HCT116 (cell line): ENCODE data around the gene AEBP2. TPM values are rescaled to one million over a fixed set of nuclear protein-coding genes. Genes with fewer than 3 reads are reported as not detected.

Source experiments
- ATAC-seq: fragments of 200-7000 bp; cut with Tn5 transposase; 2 replicates; pipeline ENCODE4 v1.9.1; 2020; ENCODE audit warnings: mild to moderate bottlenecking, moderate library complexity
- BruUV-seq: library from RNA; stranded (reverse); fragments of 400-500 nt; replicated peaks from 2 replicates; lab custom pipeline; 2021; lab: Mats Ljungman, UMichigan
- CTCF ChIA-PET: fragments of 300-600 bp; sonication (Branson Sonifier 250); formaldehyde crosslinking; loops from one replicate; lab custom pipeline; 2021; ENCODE audit warnings: antibody characterized with exemption; lab: Charles Lee
- POLR2A ChIA-PET: fragments of 300-600, 350-600 bp; sonication (Branson Sonifier 250); formaldehyde crosslinking; loops from one replicate; lab custom pipeline; 2021; ENCODE audit warnings: antibody characterized with exemption; lab: Charles Lee
- RAD21 ChIA-PET, 2 experiments: fragments of 300-600 bp; sonication (Branson Sonifier 250); formaldehyde crosslinking; loops; one replicate each; lab custom pipeline; 2023; ENCODE audit warnings: low total read pairs in 2 of 2; ENCODE audit not compliant: uncharacterized antibody in 2 of 2, unreplicated experiment in 2 of 2, low non-redundant PET in 1 of 2; lab: Charles Lee
- DNase-seq: peaks from one replicate; pipeline ENCODE4 v3.0.0-alpha.2; 2010; ENCODE audit warnings: low read depth, low spot score
- H2AFZ ChIP-seq: fragments of 200-600 bp; shearing (Covaris generic), sonication (generic); 2 replicates; pipeline ENCODE4 v1.6.1; 2017; ENCODE audit warnings: low read depth, mixed run types, mixed read lengths, antibody characterized with exemption, low read length; ENCODE audit not compliant: poor library complexity, severe bottlenecking
- H3K27ac ChIP-seq: 2 replicates; pipeline ENCODE4 v1.5.1; 2012; ENCODE audit warnings: low read depth, low read length
- H3K27me3 ChIP-seq: fragments of 200-600 bp; sonication (generic); 2 replicates; pipeline ENCODE4 v1.6.1; 2016; ENCODE audit warnings: mixed run types, low read length, mixed read lengths; ENCODE audit not compliant: insufficient read depth
- H3K36me3 ChIP-seq, 2 experiments: fragments of 200-500 bp in 1 of 2; fragments of 200-600 bp in 1 of 2; sonication (Bioruptor generic) in 1 of 2; sonication (generic) in 1 of 2; 2 replicates each; pipeline versions ENCODE4 v1.5.1 to v1.6.1; 2014 to 2016; ENCODE audit warnings: low read length in 2 of 2, inconsistent platforms in 1 of 2, mixed read lengths in 1 of 2, mixed run types in 1 of 2; ENCODE audit not compliant: insufficient read depth in 2 of 2, control insufficient read depth in 1 of 2
- H3K4me1 ChIP-seq, 2 experiments: fragments of 200-600 bp in 1 of 2; sonication (generic) in 1 of 2; 2 replicates each; pipeline versions ENCODE4 v1.5.1 to v1.6.1; 2012 to 2017; ENCODE audit warnings: low read length in 2 of 2, inconsistent platforms in 1 of 2, mild to moderate bottlenecking in 1 of 2, mixed read lengths in 1 of 2, mixed run types in 1 of 2, moderate library complexity in 1 of 2; ENCODE audit not compliant: insufficient read depth in 2 of 2, control insufficient read depth in 1 of 2
- H3K4me2 ChIP-seq: fragments of 200-600 bp; sonication (generic); 2 replicates; pipeline ENCODE4 v1.6.1; 2017; ENCODE audit warnings: mixed run types, low read length, mixed read lengths
- H3K4me3 ChIP-seq, 2 experiments: fragments of 200-600 bp in 1 of 2; sonication (generic) in 1 of 2; replicated peaks in 1 of 2; 2 replicates each; pipeline ENCODE4 v1.5.1; 2011 to 2016; ENCODE audit warnings: low read length in 2 of 2, control low read depth in 1 of 2, low read depth in 1 of 2, mild to moderate bottlenecking in 1 of 2, mixed read lengths in 1 of 2, mixed run types in 1 of 2
- H3K79me2 ChIP-seq: fragments of 200-600 bp; sonication (generic); 2 replicates; pipeline ENCODE4 v1.6.1; 2017; ENCODE audit warnings: mild to moderate bottlenecking, mixed run types, low read length, moderate library complexity, mixed read lengths; ENCODE audit not compliant: insufficient read depth
- H3K9ac ChIP-seq: fragments of 200-600 bp; sonication (generic); 2 replicates; pipeline ENCODE4 v1.6.1; 2016; ENCODE audit warnings: low read length, mixed read lengths
- H3K9me2 ChIP-seq: fragments of 200-600 bp; sonication (generic), shearing (Covaris generic); 2 replicates; pipeline ENCODE4 v1.6.1; 2017; ENCODE audit warnings: mixed run types, mild to moderate bottlenecking, moderate library complexity; ENCODE audit not compliant: insufficient read depth
- H3K9me3 ChIP-seq, 2 experiments: fragments of 200-500 bp in 1 of 2; fragments of 200-600 bp in 1 of 2; sonication (Bioruptor generic) in 1 of 2; sonication (generic) in 1 of 2; 2 replicates each; pipeline ENCODE4 v1.6.1; 2014 to 2017; ENCODE audit warnings: low read length in 2 of 2, mixed read lengths in 2 of 2, inconsistent platforms in 1 of 2, low read depth in 1 of 2, mild to moderate bottlenecking in 1 of 2, mixed run types in 1 of 2, moderate library complexity in 1 of 2; ENCODE audit not compliant: control insufficient read depth in 1 of 2, insufficient read depth in 1 of 2
- H4K20me1 ChIP-seq: fragments of 200-600 bp; sonication (generic), shearing (Covaris generic); 2 replicates; pipeline ENCODE4 v1.6.1; 2017; ENCODE audit warnings: mixed run types, mild to moderate bottlenecking, moderate library complexity; ENCODE audit not compliant: insufficient read depth
- CBX3 ChIP-seq: IDR thresholded peaks from 2 replicates; pipeline ENCODE4 v1.6.1; 2012; ENCODE audit warnings: low read depth
- CEBPB ChIP-seq: IDR thresholded peaks from 2 replicates; pipeline ENCODE4 v1.6.1; 2012; ENCODE audit warnings: low read depth
- EGR1 ChIP-seq: IDR thresholded peaks from 2 replicates; pipeline ENCODE4 v1.6.1; 2012; ENCODE audit warnings: low read depth
- EZH2phosphoT487 ChIP-seq: fragments of 200-600 bp; IDR thresholded peaks from 2 replicates; pipeline ENCODE4 v1.6.1; 2018; ENCODE audit warnings: antibody characterized with exemption, borderline replicate concordance
- JUND ChIP-seq: IDR thresholded peaks from 2 replicates; pipeline ENCODE4 v1.6.1; 2012
- POLR2AphosphoS5 ChIP-seq: IDR thresholded peaks from 2 replicates; pipeline ENCODE4 v1.6.1; 2011; ENCODE audit warnings: mild to moderate bottlenecking, low read depth, low read length, moderate library complexity
- RAD21 ChIP-seq: IDR thresholded peaks from 2 replicates; pipeline ENCODE4 v1.6.1; 2012; ENCODE audit warnings: low read depth, mild to moderate bottlenecking
- SIN3A ChIP-seq: IDR thresholded peaks from 2 replicates; pipeline ENCODE4 v1.6.1; 2012; ENCODE audit warnings: low read depth
- SP1 ChIP-seq: IDR thresholded peaks from 2 replicates; pipeline ENCODE4 v1.6.1; 2012; ENCODE audit warnings: low read depth
- SRF ChIP-seq: IDR thresholded peaks from 2 replicates; pipeline ENCODE4 v1.6.1; 2012; ENCODE audit warnings: low read depth
- TCF7L2 ChIP-seq: IDR thresholded peaks from 2 replicates; pipeline ENCODE4 v1.7.0; 2011; ENCODE audit warnings: borderline replicate concordance, inconsistent platforms; ENCODE audit not compliant: insufficient read depth, insufficient read length; ENCODE audit errors: extremely low read depth
- ZNF274 ChIP-seq: fragments of 200-500 bp; sonication (Bioruptor generic); IDR thresholded peaks from 2 replicates; pipeline ENCODE4 v1.6.1; 2014; ENCODE audit warnings: mild to moderate bottlenecking, low read depth, low read length, inconsistent platforms
- intact Hi-C: fragments of 100-400 bp; cut with micrococcal nuclease; formaldehyde crosslinking; loops from 2 replicates; pipeline ENCODE4 v1.10.0; 2022
- total RNA-seq: library from RNA; stranded (reverse); gene quantifications from one replicate; pipeline ENCODE4 v1.2.1, GENCODE V29; 2021; ENCODE audit not compliant: unreplicated experiment
- TF ChIP-seq, protein P1 (sequence below), 3 experiments: fragments of 200-600 bp in 1 of 3; sonication (generic) in 1 of 3; IDR thresholded peaks in 2 of 3; conservative IDR thresholded peaks in 1 of 3; 2 replicates each; pipeline ENCODE4 v1.5.1; 2012 to 2017; ENCODE audit warnings: low read depth in 2 of 3, low read length in 2 of 3, antibody characterized with exemption in 1 of 3, borderline replicate concordance in 1 of 3, control low read depth in 1 of 3, mild to moderate bottlenecking in 1 of 3, mixed read lengths in 1 of 3, mixed run types in 1 of 3, moderate library complexity in 1 of 3; ENCODE audit not compliant: insufficient read depth in 1 of 3
- TF ChIP-seq, protein P2 (sequence below): IDR thresholded peaks from 2 replicates; pipeline ENCODE4 v1.6.1; 2012
- TF ChIP-seq, protein P3 (sequence below): IDR thresholded peaks from 2 replicates; pipeline ENCODE4 v1.6.1; 2012; ENCODE audit warnings: low read depth

AEBP2 gene
- total RNA-seq, 1 experiment from 2014 or later = 44.6 TPM

DNA sequence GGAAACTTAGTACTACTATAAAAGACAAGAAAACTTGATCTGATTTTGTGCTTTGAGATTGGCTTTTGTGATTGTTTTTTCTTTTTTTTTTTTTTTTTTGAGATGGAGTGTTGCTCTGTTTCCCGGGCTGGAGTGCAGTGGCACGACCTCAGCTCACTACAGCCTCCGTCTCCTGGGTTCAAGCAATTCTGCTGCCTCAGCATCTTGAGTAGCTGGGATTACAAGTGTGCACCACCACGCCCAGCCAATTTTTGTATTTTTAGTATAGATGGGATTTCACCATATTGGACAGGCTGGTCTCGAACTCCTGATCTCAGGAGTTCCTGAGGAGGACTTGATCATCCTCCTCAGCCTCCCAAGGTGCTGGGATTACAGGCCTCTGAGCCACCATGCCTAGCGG, 26.4 kb downstream of the AEBP2 start (continued):
- TF ChIP-seq, protein P1, sequence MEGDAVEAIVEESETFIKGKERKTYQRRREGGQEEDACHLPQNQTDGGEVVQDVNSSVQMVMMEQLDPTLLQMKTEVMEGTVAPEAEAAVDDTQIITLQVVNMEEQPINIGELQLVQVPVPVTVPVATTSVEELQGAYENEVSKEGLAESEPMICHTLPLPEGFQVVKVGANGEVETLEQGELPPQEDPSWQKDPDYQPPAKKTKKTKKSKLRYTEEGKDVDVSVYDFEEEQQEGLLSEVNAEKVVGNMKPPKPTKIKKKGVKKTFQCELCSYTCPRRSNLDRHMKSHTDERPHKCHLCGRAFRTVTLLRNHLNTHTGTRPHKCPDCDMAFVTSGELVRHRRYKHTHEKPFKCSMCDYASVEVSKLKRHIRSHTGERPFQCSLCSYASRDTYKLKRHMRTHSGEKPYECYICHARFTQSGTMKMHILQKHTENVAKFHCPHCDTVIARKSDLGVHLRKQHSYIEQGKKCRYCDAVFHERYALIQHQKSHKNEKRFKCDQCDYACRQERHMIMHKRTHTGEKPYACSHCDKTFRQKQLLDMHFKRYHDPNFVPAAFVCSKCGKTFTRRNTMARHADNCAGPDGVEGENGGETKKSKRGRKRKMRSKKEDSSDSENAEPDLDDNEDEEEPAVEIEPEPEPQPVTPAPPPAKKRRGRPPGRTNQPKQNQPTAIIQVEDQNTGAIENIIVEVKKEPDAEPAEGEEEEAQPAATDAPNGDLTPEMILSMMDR (IDR thresholded peaks at IDR 0.05 in 2 of 3, conservative IDR thresholded peaks at IDR 0.05 in 1 of 3; ENCODE audit: borderline replicate concordance in 1 of 3, insufficient read depth in 1 of 3, low read depth in 2 of 3, low read length in 2 of 3) = no peak
- no peak for TF ChIP-seq ZNF274
- TF ChIP-seq, all 23 proteins: peak for 0

DNA sequence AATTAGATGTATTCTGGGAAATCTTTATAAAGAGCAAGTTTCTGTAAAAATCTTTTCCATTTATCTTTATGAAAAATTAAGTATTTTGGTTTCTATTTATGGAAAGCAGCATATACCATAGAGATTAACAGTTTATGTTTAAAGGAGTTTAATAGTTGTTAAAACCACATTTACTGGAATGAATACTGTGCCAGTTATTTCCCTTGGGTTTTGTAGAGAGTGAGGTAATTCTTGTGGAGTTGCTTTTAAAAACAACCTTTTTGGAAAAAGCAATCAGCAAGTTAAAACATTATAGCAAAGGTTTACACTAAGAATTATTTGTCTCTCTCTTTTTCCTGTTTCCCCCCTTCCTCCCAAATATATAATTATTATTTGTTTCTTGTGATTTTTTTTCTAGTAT, 34.9 kb downstream of the AEBP2 start:
- no peak overlapping the region for H3K9ac ChIP-seq
- peaks cover 97% of the 10 kb centered on the region for H3K79me2 ChIP-seq
- CTCF ChIA-PET = no interaction called here
- H3K4me1 ChIP-seq = no peaks in the 10 kb centered on the region
- H3K9me2 ChIP-seq = no peaks in the 10 kb centered on the region
- intact Hi-C loops = no loop called here
- H3K27me3 ChIP-seq = no peaks in the 10 kb centered on the region
- TF ChIP-seq, protein P1 (IDR thresholded peaks at IDR 0.05 in 2 of 3, conservative IDR thresholded peaks at IDR 0.05 in 1 of 3; ENCODE audit: borderline replicate concordance in 1 of 3, insufficient read depth in 1 of 3, low read depth in 2 of 3, low read length in 2 of 3) = no peak
- TF ChIP-seq CBX3 (no peak), CEBPB (no peak), EZH2phosphoT487 (no peak), TCF7L2 (no peak), EGR1 (no peak), RAD21 (no peak), SRF (no peak), POLR2AphosphoS5 (no peak), JUND (no peak), SP1 (no peak), SIN3A (no peak)
- TF ChIP-seq, protein P2, sequence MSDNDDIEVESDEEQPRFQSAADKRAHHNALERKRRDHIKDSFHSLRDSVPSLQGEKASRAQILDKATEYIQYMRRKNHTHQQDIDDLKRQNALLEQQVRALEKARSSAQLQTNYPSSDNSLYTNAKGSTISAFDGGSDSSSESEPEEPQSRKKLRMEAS = no peak
- TF ChIP-seq, protein P3, sequence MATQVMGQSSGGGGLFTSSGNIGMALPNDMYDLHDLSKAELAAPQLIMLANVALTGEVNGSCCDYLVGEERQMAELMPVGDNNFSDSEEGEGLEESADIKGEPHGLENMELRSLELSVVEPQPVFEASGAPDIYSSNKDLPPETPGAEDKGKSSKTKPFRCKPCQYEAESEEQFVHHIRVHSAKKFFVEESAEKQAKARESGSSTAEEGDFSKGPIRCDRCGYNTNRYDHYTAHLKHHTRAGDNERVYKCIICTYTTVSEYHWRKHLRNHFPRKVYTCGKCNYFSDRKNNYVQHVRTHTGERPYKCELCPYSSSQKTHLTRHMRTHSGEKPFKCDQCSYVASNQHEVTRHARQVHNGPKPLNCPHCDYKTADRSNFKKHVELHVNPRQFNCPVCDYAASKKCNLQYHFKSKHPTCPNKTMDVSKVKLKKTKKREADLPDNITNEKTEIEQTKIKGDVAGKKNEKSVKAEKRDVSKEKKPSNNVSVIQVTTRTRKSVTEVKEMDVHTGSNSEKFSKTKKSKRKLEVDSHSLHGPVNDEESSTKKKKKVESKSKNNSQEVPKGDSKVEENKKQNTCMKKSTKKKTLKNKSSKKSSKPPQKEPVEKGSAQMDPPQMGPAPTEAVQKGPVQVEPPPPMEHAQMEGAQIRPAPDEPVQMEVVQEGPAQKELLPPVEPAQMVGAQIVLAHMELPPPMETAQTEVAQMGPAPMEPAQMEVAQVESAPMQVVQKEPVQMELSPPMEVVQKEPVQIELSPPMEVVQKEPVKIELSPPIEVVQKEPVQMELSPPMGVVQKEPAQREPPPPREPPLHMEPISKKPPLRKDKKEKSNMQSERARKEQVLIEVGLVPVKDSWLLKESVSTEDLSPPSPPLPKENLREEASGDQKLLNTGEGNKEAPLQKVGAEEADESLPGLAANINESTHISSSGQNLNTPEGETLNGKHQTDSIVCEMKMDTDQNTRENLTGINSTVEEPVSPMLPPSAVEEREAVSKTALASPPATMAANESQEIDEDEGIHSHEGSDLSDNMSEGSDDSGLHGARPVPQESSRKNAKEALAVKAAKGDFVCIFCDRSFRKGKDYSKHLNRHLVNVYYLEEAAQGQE = no peak
- POLR2A ChIA-PET = no interaction called here
- H3K9me3 ChIP-seq = no peaks in the 10 kb centered on the region
- ATAC-seq (no peak), DNase-seq (no peak)
- RAD21 ChIA-PET = no interaction called here
- no peak overlapping the region for H2AFZ ChIP-seq
- H3K4me3 ChIP-seq = no peak overlapping the region
- no peak overlapping the region for H3K27ac ChIP-seq
- no peak overlapping the region for H3K4me2 ChIP-seq
- BruUV-seq = no TSS peak
- peaks cover 3 to 9% of the 10 kb centered on the region in 2 experiments; a peak in 3 of 4 replicates for H3K36me3 ChIP-seq
- peaks cover 19% of the 10 kb centered on the region; the same call in 1 of the 2 replicates for H4K20me1 ChIP-seq
